ENCODE measurements around the gene NACA2.

DNA sequence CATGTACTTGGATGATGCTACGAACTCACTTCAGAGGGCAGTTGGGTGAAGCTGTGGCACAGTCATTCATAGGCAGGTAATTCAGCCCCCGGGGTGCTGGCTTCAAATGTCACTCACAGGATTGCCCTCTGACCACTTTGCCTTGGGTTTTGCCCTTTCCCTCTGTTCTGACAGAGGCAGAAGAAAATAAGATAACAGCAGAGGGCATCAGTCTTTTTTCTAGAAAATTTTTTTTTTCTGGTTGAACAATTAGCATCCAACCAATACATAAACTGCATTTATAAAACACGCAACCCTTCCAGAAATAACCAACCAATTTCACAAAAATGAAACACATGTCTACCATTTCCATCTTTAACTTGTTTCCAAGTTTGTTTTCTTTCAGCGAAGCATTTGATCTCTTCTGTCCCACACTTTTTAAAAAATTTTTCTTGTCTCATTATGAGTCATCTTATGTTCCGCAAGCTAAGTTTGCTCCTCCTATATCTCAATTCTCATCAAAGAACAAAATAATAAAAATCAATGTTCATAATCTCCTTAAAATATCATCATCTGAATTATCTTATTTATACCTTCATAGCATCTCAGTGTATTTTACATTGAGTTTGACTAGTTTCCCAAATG, 15.6 kb downstream of the NACA2 start:
- TF ChIP-seq, protein P1, sequence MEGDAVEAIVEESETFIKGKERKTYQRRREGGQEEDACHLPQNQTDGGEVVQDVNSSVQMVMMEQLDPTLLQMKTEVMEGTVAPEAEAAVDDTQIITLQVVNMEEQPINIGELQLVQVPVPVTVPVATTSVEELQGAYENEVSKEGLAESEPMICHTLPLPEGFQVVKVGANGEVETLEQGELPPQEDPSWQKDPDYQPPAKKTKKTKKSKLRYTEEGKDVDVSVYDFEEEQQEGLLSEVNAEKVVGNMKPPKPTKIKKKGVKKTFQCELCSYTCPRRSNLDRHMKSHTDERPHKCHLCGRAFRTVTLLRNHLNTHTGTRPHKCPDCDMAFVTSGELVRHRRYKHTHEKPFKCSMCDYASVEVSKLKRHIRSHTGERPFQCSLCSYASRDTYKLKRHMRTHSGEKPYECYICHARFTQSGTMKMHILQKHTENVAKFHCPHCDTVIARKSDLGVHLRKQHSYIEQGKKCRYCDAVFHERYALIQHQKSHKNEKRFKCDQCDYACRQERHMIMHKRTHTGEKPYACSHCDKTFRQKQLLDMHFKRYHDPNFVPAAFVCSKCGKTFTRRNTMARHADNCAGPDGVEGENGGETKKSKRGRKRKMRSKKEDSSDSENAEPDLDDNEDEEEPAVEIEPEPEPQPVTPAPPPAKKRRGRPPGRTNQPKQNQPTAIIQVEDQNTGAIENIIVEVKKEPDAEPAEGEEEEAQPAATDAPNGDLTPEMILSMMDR (IDR thresholded peaks at IDR 0.05) = no peak
- TF ChIP-seq POLR2A (IDR thresholded peaks at IDR 0.05) = no peak
